Measurements from ENCODE around the gene ANKRD63. TPM values are rescaled to one million over a fixed set of nuclear protein-coding genes. Genes with fewer than 3 reads are reported as not detected.

ANKRD63 gene
- total RNA-seq, 2 donors from 2014 or later, result not detected

GRCh38 chr15:40270246-40270995 is 12.4 kb downstream of the ANKRD63 start:
- TF ChIP-seq, protein P1, sequence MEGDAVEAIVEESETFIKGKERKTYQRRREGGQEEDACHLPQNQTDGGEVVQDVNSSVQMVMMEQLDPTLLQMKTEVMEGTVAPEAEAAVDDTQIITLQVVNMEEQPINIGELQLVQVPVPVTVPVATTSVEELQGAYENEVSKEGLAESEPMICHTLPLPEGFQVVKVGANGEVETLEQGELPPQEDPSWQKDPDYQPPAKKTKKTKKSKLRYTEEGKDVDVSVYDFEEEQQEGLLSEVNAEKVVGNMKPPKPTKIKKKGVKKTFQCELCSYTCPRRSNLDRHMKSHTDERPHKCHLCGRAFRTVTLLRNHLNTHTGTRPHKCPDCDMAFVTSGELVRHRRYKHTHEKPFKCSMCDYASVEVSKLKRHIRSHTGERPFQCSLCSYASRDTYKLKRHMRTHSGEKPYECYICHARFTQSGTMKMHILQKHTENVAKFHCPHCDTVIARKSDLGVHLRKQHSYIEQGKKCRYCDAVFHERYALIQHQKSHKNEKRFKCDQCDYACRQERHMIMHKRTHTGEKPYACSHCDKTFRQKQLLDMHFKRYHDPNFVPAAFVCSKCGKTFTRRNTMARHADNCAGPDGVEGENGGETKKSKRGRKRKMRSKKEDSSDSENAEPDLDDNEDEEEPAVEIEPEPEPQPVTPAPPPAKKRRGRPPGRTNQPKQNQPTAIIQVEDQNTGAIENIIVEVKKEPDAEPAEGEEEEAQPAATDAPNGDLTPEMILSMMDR (conservative IDR thresholded peaks at IDR 0.05), result no peak
- no peak overlapping the region for H3K27ac Mint-ChIP-seq
- peaks cover 10% of the 10 kb centered on the region for H3K36me3 Mint-ChIP-seq (ENCODE audit: low read depth)
- DNase-seq, result no peak
- H3K4me1 Mint-ChIP-seq, result peaks cover 9% of the 10 kb centered on the region
- no peaks in the 10 kb centered on the region for H3K27me3 Mint-ChIP-seq (ENCODE audit: insufficient read depth)
- Histone ChIP-seq H3K27me3 (ENCODE audit: control insufficient read depth, insufficient read depth, low read length, poor library complexity, severe bottlenecking) (no peaks in the 10 kb centered on the region), H3K9me3 (ENCODE audit: control insufficient read depth, low read length) (no peaks in the 10 kb centered on the region), H3K4me3 (ENCODE audit: low read length) (no peak overlapping the region), H3K4me1 (ENCODE audit: control insufficient read depth, insufficient read depth, low read length) (peaks cover 3% of the 10 kb centered on the region), H3K36me3 (ENCODE audit: control insufficient read depth, insufficient read depth, low read length) (no peaks in the 10 kb centered on the region), H3K9ac (ENCODE audit: extremely low read depth, low read length, poor library complexity, severe bottlenecking) (no peak overlapping the region), H3K27ac (ENCODE audit: low read depth, low read length) (no peak overlapping the region)
- no peak overlapping the region for H3K4me3 Mint-ChIP-seq
- H3K9me3 Mint-ChIP-seq, result no peaks in the 10 kb centered on the region
- WGBS, 2 experiments (ENCODE audit: insufficient coverage in 1 of 2, insufficient read length in 1 of 2), result 87 to 93% methylated on average over 9 to 11 of the region's 11 CpGs

DNA sequence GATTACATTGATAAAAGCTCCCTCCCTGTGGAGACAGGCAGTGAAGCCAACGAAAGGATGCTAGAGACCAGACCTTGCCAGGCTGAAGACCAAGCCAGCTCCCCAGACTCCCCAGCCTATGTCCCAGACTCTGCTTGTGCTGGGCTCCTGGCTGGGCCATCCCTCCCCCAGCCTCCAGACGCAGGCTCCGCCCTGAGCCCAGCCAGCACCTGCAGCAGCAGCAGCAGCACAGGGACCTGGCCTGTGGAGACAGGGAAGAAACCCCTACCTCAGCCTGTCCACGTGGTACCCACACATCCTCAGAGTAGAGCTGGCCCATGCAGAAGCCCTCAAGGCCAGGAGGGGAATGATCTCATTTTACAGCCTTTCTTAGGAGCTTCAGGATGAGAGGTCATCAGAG is 13.3 kb downstream of the ANKRD63 start:
- Histone ChIP-seq H3K9me3 (ENCODE audit: control insufficient read depth, low read length) (no peaks in the 10 kb centered on the region), H3K27ac (ENCODE audit: low read depth, low read length) (no peak overlapping the region), H3K36me3 (ENCODE audit: control insufficient read depth, insufficient read depth, low read length) (no peaks in the 10 kb centered on the region), H3K4me1 (ENCODE audit: control insufficient read depth, insufficient read depth, low read length) (peaks cover 3% of the 10 kb centered on the region), H3K9ac (ENCODE audit: extremely low read depth, low read length, poor library complexity, severe bottlenecking) (no peak overlapping the region), H3K27me3 (ENCODE audit: control insufficient read depth, insufficient read depth, low read length, poor library complexity, severe bottlenecking) (no peaks in the 10 kb centered on the region), H3K4me3 (ENCODE audit: low read length) (no peak overlapping the region)
- no peak for DNase-seq
- H3K27ac Mint-ChIP-seq, result no peak overlapping the region
- H3K9me3 Mint-ChIP-seq, result no peaks in the 10 kb centered on the region
- H3K4me3 Mint-ChIP-seq, result no peak overlapping the region
- H3K27me3 Mint-ChIP-seq (ENCODE audit: insufficient read depth), result no peaks in the 10 kb centered on the region
- peaks cover 8% of the 10 kb centered on the region for H3K36me3 Mint-ChIP-seq (ENCODE audit: low read depth)
- TF ChIP-seq, protein P1 (conservative IDR thresholded peaks at IDR 0.05), result no peak
- H3K4me1 Mint-ChIP-seq, result peaks cover 12% of the 10 kb centered on the region
- WGBS, 2 experiments (ENCODE audit: insufficient coverage in 1 of 2, insufficient read length in 1 of 2), result 59 to 73% methylated on average over 2 to 4 of the region's 4 CpGs

DNA sequence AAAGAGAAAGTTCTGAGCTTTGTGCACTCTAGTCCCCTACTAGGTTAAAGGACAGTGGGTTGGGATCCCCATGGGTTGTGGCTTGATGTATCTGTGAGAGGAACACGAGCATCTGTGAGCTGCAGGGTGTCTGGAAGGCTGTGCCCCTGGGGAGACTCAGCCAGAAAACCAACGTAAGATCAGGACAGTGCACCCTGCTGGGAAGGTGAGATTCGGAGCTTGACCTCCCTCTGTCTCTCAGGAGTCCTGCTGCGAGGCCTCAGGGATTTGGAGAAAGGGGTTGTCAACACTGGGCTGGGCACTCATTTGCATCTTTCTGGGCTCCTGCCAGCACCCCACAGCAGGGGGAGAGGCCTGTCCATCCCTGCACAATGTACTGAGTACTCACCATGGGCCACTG is 15.2 kb downstream of the ANKRD63 start:
- no peak overlapping the region for H3K4me3 Mint-ChIP-seq
- Histone ChIP-seq H3K9me3 (ENCODE audit: control insufficient read depth, low read length) (no peaks in the 10 kb centered on the region), H3K9ac (ENCODE audit: extremely low read depth, low read length, poor library complexity, severe bottlenecking) (no peak overlapping the region), H3K36me3 (ENCODE audit: control insufficient read depth, insufficient read depth, low read length) (no peaks in the 10 kb centered on the region), H3K27me3 (ENCODE audit: control insufficient read depth, insufficient read depth, low read length, poor library complexity, severe bottlenecking) (no peaks in the 10 kb centered on the region), H3K4me1 (ENCODE audit: control insufficient read depth, insufficient read depth, low read length) (peaks cover 3% of the 10 kb centered on the region), H3K27ac (ENCODE audit: low read depth, low read length) (no peak overlapping the region), H3K4me3 (ENCODE audit: low read length) (no peak overlapping the region)
- no peaks in the 10 kb centered on the region for H3K27me3 Mint-ChIP-seq (ENCODE audit: insufficient read depth)
- peaks cover 13% of the 10 kb centered on the region for H3K4me1 Mint-ChIP-seq
- H3K9me3 Mint-ChIP-seq, result no peaks in the 10 kb centered on the region
- TF ChIP-seq, protein P1 (conservative IDR thresholded peaks at IDR 0.05), result no peak
- H3K27ac Mint-ChIP-seq, result no peak overlapping the region
- WGBS, 2 experiments (ENCODE audit: insufficient coverage in 1 of 2, insufficient read length in 1 of 2), result 36 to 59% methylated on average over 3 to 4 of the region's 4 CpGs
- no peak for DNase-seq
- peaks cover 4% of the 10 kb centered on the region for H3K36me3 Mint-ChIP-seq (ENCODE audit: low read depth)
